ENCODE results near the gene OAF. TPM values are rescaled to one million over a fixed set of nuclear protein-coding genes. Genes with fewer than 3 reads are reported as not detected.

Gene OAF
- total RNA-seq, 3 donors from 2014 or later (not counting 1 experiment from before 2014, with no cell fraction given): 2.8 to 5.1 (median 3.8) TPM

- H3K27ac Mint-ChIP-seq: no peak overlapping the region
- no peaks in the 10 kb centered on the region for H3K27me3 ChIP-seq (ENCODE audit: control insufficient read depth, insufficient read depth, low read length)
- TF ChIP-seq CTCF (IDR thresholded peaks at IDR 0.05): no peak
- peaks cover 0 to 6% of the 10 kb centered on the region in 2 donors for H3K4me1 Mint-ChIP-seq
- no peaks in the 10 kb centered on the region for H3K4me1 ChIP-seq (ENCODE audit: control insufficient read depth, insufficient read depth, low read length)
- no peak overlapping the region for H3K4me3 Mint-ChIP-seq
- no peak overlapping the region for H3K27ac ChIP-seq (ENCODE audit: low read length)
- no peaks in the 10 kb centered on the region for H3K9me3 ChIP-seq (ENCODE audit: control insufficient read depth, insufficient read depth, low read length)
- intact Hi-C loops (cut with micrococcal nuclease): no loop called here
- no peak overlapping the region for H3K4me3 ChIP-seq (ENCODE audit: low read length)
- H3K36me3 ChIP-seq (ENCODE audit: control insufficient read depth, insufficient read depth, low read length): no peaks in the 10 kb centered on the region
- no peaks in the 10 kb centered on the region for H3K9me3 Mint-ChIP-seq
- H3K36me3 Mint-ChIP-seq: no peaks in the 10 kb centered on the region
- WGBS (ENCODE audit: insufficient coverage): 71% methylated on average over 5 of the region's 7 CpGs
- peaks cover 14 to 16% of the 10 kb centered on the region in 2 donors for H3K27me3 Mint-ChIP-seq (ENCODE audit: low read depth in 2 of 2)
- DNase-seq: no peak
- no peak for ATAC-seq
Measured at GRCh38 chr11:120184946-120185705, 25.7 kb upstream of the OAF start.

GRCh38 chr11:120185706-120186455, 25.0 kb upstream of the OAF start:
- no peaks in the 10 kb centered on the region for H3K9me3 Mint-ChIP-seq
- Histone ChIP-seq H3K9me3 (ENCODE audit: control insufficient read depth, insufficient read depth, low read length) (no peaks in the 10 kb centered on the region), H3K4me1 (ENCODE audit: control insufficient read depth, insufficient read depth, low read length) (no peaks in the 10 kb centered on the region), H3K27me3 (ENCODE audit: control insufficient read depth, insufficient read depth, low read length) (no peaks in the 10 kb centered on the region), H3K4me3 (ENCODE audit: low read length) (no peak overlapping the region), H3K27ac (ENCODE audit: low read length) (no peak overlapping the region), H3K36me3 (ENCODE audit: control insufficient read depth, insufficient read depth, low read length) (no peaks in the 10 kb centered on the region)
- peaks cover 0 to 6% of the 10 kb centered on the region in 2 donors for H3K4me1 Mint-ChIP-seq
- intact Hi-C loops (cut with micrococcal nuclease): no loop called here
- no peak for TF ChIP-seq CTCF (IDR thresholded peaks at IDR 0.05)
- peaks cover 14 to 16% of the 10 kb centered on the region in 2 donors for H3K27me3 Mint-ChIP-seq (ENCODE audit: low read depth in 2 of 2)
- 85% methylated on average over 3 of the region's 3 CpGs for WGBS (ENCODE audit: insufficient coverage)
- H3K36me3 Mint-ChIP-seq: no peaks in the 10 kb centered on the region
- no peak overlapping the region for H3K27ac Mint-ChIP-seq
- H3K4me3 Mint-ChIP-seq: no peak overlapping the region
- ATAC-seq (no peak), DNase-seq (no peak)

- H3K36me3 Mint-ChIP-seq: no peaks in the 10 kb centered on the region
- no peak for ATAC-seq
- intact Hi-C loops (cut with micrococcal nuclease): no loop called here
Measured at GRCh38 chr11:120186456-120186773, 24.4 kb upstream of the OAF start.

More at GRCh38 chr11:120186456-120186773, 24.4 kb upstream of the OAF start:
- Histone ChIP-seq H3K9me3 (ENCODE audit: control insufficient read depth, insufficient read depth, low read length) (no peaks in the 10 kb centered on the region), H3K4me3 (ENCODE audit: low read length) (no peak overlapping the region), H3K27ac (ENCODE audit: low read length) (no peak overlapping the region), H3K4me1 (ENCODE audit: control insufficient read depth, insufficient read depth, low read length) (no peaks in the 10 kb centered on the region), H3K36me3 (ENCODE audit: control insufficient read depth, insufficient read depth, low read length) (no peaks in the 10 kb centered on the region), H3K27me3 (ENCODE audit: control insufficient read depth, insufficient read depth, low read length) (no peaks in the 10 kb centered on the region)
- H3K4me1 Mint-ChIP-seq: peaks cover 0 to 6% of the 10 kb centered on the region in 2 donors
- H3K27me3 Mint-ChIP-seq (ENCODE audit: low read depth in 2 of 2): peaks cover 14 to 16% of the 10 kb centered on the region in 2 donors
- no peak overlapping the region for H3K4me3 Mint-ChIP-seq
- H3K9me3 Mint-ChIP-seq: no peaks in the 10 kb centered on the region
- no peak for TF ChIP-seq CTCF (IDR thresholded peaks at IDR 0.05)
- no peak for DNase-seq
- no peak overlapping the region for H3K27ac Mint-ChIP-seq
